IMR-90 (cell line): ENCODE results near the gene SLC48A1.

Experiments used
- CHD1 ChIP-seq: IDR thresholded peaks from 2 replicates; pipeline ENCODE4 v1.6.1; 2012; ENCODE audit warnings: low read depth, low read length, improper control_type of control experiment
- MAFK ChIP-seq: IDR thresholded peaks from 2 replicates; pipeline ENCODE4 v1.6.1; 2012; ENCODE audit warnings: low read depth, low read length, improper control_type of control experiment
- MAZ ChIP-seq: IDR thresholded peaks from 2 replicates; pipeline ENCODE4 v1.6.1; 2012; ENCODE audit warnings: low read depth, mild to moderate bottlenecking, low read length, improper control_type of control experiment, moderate library complexity, borderline replicate concordance
- POLR2A ChIP-seq: IDR thresholded peaks from 2 replicates; pipeline ENCODE4 v1.6.1; 2012; ENCODE audit warnings: mild to moderate bottlenecking, low read depth, low read length
- RAD21 ChIP-seq: IDR thresholded peaks from 2 replicates; pipeline ENCODE4 v1.6.1; 2012; ENCODE audit warnings: low read length, improper control_type of control experiment
- RFX5 ChIP-seq: IDR thresholded peaks from 2 replicates; pipeline ENCODE4 v1.8.0; 2012; ENCODE audit warnings: low read depth, mild to moderate bottlenecking, low read length, moderate library complexity
- TF ChIP-seq, protein P1 (sequence below): conservative IDR thresholded peaks from 2 replicates; pipeline ENCODE4 v1.5.1; 2012; ENCODE audit warnings: mild to moderate bottlenecking, low read depth, low read length, improper control_type of control experiment
- TF ChIP-seq, protein P2 (sequence below): fragments of 150-350 bp; IDR thresholded peaks from 2 replicates; pipeline ENCODE4 v1.6.1; 2016; ENCODE audit warnings: low read depth, mild to moderate bottlenecking, low read length, moderate library complexity, borderline replicate concordance
- TF ChIP-seq, protein P3 (sequence below): fragments of 150-350 bp; IDR thresholded peaks from 2 replicates; pipeline ENCODE4 v1.6.1; 2017; ENCODE audit warnings: mild to moderate bottlenecking, antibody characterized with exemption, low read length, low read depth

DNA sequence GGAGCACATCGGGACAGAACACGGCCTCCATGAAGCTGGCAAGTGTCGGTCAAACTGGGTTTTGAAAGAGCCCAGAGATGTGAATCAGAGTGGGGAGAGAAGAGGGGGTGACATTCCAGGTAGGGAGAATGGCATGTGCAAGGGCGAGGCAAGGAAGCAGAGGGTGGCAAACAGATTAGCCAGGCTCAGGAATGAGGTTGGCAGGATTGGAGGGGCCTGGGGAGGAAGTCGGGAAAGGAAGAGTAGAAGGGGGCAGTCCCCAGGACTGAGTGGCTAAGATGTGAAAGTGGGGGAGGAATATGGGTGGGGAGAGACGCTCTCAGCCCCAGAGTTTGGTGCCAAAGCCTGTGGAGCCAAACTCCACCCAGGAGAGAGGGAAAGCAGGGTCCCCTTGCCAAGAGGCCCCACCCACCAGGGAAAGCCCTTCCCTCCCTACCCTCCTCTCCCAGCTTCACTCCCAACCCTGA, 52.2 kb downstream of the SLC48A1 start:
- TF ChIP-seq, protein P1, sequence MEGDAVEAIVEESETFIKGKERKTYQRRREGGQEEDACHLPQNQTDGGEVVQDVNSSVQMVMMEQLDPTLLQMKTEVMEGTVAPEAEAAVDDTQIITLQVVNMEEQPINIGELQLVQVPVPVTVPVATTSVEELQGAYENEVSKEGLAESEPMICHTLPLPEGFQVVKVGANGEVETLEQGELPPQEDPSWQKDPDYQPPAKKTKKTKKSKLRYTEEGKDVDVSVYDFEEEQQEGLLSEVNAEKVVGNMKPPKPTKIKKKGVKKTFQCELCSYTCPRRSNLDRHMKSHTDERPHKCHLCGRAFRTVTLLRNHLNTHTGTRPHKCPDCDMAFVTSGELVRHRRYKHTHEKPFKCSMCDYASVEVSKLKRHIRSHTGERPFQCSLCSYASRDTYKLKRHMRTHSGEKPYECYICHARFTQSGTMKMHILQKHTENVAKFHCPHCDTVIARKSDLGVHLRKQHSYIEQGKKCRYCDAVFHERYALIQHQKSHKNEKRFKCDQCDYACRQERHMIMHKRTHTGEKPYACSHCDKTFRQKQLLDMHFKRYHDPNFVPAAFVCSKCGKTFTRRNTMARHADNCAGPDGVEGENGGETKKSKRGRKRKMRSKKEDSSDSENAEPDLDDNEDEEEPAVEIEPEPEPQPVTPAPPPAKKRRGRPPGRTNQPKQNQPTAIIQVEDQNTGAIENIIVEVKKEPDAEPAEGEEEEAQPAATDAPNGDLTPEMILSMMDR: no peak
- TF ChIP-seq POLR2A (no peak), RAD21 (no peak), MAFK (no peak), MAZ (no peak), RFX5 (no peak), CHD1 (no peak)
- TF ChIP-seq, protein P2, sequence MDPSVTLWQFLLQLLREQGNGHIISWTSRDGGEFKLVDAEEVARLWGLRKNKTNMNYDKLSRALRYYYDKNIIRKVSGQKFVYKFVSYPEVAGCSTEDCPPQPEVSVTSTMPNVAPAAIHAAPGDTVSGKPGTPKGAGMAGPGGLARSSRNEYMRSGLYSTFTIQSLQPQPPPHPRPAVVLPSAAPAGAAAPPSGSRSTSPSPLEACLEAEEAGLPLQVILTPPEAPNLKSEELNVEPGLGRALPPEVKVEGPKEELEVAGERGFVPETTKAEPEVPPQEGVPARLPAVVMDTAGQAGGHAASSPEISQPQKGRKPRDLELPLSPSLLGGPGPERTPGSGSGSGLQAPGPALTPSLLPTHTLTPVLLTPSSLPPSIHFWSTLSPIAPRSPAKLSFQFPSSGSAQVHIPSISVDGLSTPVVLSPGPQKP: no peak
- TF ChIP-seq, protein P3, sequence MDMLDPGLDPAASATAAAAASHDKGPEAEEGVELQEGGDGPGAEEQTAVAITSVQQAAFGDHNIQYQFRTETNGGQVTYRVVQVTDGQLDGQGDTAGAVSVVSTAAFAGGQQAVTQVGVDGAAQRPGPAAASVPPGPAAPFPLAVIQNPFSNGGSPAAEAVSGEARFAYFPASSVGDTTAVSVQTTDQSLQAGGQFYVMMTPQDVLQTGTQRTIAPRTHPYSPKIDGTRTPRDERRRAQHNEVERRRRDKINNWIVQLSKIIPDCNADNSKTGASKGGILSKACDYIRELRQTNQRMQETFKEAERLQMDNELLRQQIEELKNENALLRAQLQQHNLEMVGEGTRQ: no peak
